NCI-H748 treated with DMSO at 0.1 percent for 48 hours (cell line): ENCODE data around the gene MLLT10.
"Not testable (repeated sequence)": the region's sequence is repeated elsewhere in the genome, so short reads cannot be mapped to it uniquely, and the experiment has no call there.

Experiments used
- DNase-seq: peaks from one replicate; lab custom pipeline; 2025; lab: John Stamatoyannopoulos, UW

Gene MLLT10

GRCh38 chr10:21699575-21699974 is 165.5 kb downstream of the MLLT10 start:
- no peak for DNase-seq

GRCh38 chr10:21700474-21700873 is 166.4 kb downstream of the MLLT10 start:
- DNase-seq, result no peak

GRCh38 chr10:21702633-21703111 is 168.6 kb downstream of the MLLT10 start:
- no peak for DNase-seq

DNA sequence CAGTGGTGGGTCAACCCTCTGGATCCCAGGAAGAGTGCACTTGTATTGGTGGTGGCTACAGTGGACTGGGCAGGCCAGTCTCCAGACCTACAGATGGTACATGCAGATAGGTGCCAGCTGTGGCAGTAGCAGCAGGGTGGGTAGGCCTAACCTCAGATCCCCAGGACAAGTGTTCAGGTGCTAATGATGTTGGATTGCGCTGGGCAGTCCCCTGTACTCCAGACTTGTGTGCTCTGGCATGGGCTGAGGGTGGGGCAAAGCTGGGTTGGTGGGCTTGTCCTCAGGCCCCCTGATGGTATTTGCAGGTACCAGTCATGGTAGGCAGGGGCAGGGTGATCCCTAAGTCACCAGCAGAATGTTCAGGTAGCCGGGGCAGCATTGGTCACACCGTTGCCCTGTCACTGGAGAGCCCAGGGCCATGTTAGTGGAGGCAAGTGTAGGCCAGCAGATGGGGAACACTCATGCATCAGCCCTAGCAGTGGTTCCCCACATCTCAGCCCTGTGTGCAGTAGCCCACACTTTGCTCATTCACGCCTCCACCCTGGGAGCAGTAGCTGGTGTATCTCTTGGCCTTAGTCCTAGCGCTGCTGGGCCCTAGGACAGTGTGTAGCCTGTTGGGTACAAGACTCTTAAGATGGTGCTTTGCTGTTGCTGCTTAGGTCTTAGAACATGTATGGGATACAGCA is 171.3 kb downstream of the MLLT10 start:
- no peak for DNase-seq

GRCh38 chr10:21705828-21706176 is 171.8 kb downstream of the MLLT10 start:
- no peak for DNase-seq

DNA sequence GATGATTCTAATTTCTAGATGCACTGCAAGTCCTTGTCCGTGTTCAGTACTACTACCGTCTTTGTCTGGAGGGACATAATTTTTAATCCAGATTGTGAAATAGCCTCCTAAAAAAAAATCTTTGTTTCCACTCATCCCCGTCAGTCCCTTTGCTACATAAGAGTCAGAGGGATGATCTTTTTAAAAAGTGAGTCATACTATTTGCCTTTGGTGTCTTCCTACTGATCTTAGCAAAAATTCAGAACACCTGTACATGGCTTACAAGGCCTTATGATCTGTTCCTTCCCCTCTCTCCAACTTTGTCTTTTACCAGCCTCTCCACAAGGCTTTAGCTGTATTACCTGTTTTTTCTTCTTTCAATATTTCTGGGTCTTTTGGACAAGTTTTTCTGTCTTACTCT is 173.5 kb downstream of the MLLT10 start:
- no peak for DNase-seq

DNA sequence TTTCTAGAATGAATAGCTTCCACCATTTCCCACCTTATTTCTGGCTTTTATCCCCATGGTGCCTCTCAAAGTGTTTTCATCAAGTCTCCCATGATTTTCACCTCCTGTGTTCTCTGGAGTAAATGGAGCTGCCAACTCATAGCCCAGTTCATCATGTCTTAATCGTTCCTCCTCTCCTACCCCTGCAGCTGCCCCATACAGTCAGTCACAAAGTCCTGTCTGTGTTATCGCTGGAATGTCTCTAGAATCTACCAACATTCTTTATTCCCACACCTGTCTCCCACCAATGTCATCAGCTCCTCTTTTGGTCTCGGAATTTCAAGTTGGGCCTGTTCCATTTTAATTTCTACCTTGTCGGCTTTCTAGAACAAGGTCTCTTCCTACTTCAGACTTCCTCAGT is 178.9 kb downstream of the MLLT10 start:
- DNase-seq, result no peak

DNA sequence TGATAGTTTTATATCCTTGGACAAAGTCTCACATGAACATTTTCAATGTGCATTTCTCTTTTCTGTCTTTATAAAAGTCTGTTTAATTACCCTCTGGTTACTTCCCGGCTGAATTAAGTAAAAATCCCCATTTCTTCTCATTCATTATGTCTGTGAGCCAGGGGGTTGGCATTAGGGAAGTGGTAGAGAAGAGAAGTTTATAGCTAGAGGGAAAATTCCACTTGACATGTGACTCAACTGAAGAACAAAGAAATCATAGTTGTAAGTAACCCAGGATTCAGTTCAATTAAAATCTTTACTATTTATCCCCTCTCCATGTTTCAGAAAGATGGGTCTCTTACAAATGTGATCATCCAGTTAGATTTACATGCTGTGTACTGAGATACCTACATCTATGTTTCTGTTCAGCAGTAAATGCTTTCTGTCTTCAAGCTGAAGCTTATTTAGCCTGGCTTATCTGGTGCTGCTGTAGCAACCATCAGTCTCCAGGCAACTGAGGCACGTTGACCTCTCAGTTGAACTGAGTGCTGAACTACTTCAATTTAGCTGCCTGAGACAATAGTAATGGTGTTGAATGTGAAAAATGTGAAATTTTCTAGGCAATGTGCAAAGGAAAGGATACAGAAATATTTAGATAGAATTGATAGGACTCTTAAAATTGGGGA is 181.6 kb downstream of the MLLT10 start:
- DNase-seq, result no peak

- not testable (repeated sequence) for DNase-seq
These were observed 183.5 kb downstream of the MLLT10 start for GRCh38 chr10:21717437-21718054.

- DNase-seq, result no peak
These were observed 185.5 kb downstream of the MLLT10 start for GRCh38 chr10:21719502-21719901.

- DNase-seq, result no peak
These were observed 186.1 kb downstream of the MLLT10 start for GRCh38 chr10:21720090-21720489.

GRCh38 chr10:21721000-21721665 is 187.1 kb downstream of the MLLT10 start:
- no peak for DNase-seq

DNA sequence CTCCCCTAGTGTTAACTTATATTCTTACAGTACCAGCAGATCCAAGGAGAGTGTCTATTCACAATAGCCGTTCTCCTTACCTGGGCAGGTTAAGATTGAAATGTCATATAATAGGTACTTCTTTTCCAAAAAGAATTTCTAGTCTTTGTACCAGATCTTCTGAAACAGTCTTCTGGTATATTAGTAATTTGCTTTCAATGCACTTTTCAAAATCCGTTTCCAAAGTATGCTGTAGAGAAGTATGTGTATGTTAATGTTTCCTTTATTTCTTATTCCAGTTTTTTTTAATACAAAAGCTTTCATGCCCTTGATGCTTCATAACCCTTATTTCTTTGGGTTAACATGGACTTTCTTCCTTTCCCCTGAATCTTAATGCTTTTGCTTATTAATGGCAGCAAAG is 188.2 kb downstream of the MLLT10 start:
- no peak for DNase-seq

- DNase-seq, result no peak
These were observed 190.1 kb downstream of the MLLT10 start for GRCh38 chr10:21724020-21724589.

GRCh38 chr10:21724687-21725367 is 190.8 kb downstream of the MLLT10 start:
- DNase-seq, result peak; percentile 92

DNA sequence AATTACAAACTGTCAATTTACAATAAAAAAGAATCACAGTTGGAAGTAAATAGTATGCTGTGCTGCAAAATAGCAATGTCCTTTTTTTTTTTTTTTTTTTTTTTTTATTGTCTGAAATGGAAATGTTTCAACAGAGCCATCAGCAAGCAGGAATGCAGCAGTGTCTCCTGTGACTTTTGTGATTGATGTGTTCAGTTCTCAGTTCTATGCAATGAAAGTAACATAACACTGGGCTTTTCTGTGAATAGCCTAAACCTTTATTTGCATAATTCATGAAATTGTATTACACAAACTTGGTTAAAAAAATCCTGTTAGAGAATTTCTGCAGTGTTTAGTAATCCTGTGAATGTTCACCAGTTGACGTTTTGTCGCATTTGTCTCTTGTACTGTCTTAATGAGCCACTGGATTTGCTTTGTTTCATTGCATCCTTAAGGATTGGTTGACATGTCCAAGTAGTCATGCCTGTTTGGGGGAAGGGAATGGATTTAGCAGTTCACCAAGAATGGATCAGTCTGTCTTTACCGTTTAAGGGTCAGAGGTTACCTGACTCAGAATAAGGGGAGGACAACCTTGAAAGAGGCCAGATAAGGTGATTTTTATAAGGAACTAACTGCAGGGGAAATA is 192.7 kb downstream of the MLLT10 start:
- no peak for DNase-seq

- no peak for DNase-seq
These were observed 193.6 kb downstream of the MLLT10 start for GRCh38 chr10:21727452-21728168.

GRCh38 chr10:21728618-21729017 is 194.6 kb downstream of the MLLT10 start:
- no peak for DNase-seq

DNA sequence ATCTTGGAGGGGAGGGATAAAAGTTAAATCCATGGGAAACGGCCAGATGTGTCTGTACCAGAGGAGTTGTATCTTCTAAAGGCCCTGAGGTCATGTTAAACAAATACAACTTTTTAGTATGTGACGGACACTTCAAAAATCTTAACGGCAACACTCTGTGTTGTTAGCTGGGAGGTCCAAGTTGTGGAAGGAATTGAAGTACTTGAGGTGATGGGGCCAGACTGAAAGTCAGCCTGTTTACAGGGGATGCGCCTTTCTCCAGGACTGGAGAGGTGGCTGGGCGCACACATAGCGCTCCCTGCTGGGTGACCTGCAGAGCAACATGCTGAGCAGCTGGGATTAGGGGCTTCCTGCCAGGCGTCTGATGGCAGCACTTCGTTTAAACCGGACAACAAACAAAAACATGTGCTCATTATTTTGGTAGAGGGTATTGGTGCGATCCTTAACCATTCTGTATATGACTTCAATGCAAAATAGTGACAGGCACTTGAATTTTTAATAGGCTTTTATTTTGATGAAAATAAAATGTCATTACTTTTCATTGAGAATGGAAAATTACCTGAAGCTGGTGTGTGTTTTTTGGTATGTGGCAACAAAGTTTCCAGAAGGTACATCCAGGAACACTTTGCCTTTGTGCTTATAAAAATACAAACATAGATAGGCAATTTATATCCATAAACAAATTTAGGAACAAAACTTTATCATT is 198.2 kb downstream of the MLLT10 start:
- peak; percentile 30 for DNase-seq

DNA sequence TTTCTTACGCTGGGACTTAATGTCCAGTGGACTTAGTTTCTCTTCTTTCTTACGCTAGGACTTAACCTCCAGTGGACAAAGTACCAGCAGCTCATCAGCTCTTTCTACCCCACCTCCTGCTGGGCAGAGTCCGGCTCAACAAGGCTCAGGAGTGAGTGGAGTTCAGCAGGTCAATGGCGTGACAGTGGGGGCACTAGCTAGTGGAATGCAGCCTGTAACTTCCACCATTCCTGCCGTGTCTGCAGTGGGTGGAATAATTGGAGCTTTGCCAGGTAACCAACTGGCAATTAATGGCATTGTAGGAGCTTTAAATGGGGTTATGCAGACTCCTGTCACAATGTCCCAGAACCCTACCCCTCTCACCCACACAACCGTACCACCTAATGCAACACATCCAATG is 199.7 kb downstream of the MLLT10 start:
- DNase-seq, result no peak
